ENCODE data around the gene CPD. TPM values are rescaled to one million over a fixed set of nuclear protein-coding genes. Genes with fewer than 3 reads are reported as not detected.

Gene CPD
- total and polyA plus RNA-seq, 2 of the 13 experiments (the other 11 are each of a cell fraction or from before 2014, with no cell fraction given), result 46.1 to 72.3 TPM

DNA sequence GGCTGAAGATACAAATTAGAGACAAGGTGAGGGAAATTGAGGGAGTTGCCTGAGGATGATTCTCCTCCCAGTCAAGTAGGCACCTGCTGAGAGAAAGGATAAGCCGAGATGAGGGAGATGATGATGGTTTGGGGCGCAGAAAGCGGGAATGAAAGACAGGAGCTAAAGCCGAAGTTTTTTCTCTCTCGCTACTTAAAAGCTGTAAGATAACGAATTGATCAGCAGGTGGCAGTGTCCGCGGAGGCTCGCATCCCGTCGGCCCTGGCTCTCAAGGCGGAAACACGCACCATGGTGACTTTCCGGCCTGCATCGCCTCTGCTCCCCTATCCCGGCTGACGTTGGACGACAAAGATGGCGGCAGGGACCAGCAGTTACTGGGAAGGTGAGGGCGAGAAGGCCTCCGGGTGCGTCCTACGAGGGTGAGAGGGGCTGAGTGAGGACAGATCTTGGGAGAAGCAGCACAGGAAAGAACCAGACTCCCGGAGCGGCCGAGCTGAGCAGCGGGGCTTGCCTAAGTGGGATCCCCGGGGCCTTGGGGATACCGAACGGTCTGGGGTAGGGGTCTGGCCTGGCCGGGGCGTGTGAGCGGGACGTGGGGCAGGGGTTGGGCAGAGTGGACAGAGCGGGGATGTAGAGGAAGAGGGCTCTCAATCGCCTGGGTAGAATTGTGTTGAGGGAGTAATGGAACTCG lies 98.5 kb downstream of the CPD start, which contains the start of gene GOSR1 (continued):
- no peak for TF ChIP-seq ZBTB40 (IDR thresholded peaks at IDR 0.05)
- peak; percentile 81 for TF ChIP-seq ZBTB40 (CRISPR knock-in tag; IDR thresholded peaks at IDR 0.05)
- TF ChIP-seq CERS6 (CRISPR knock-in tag; IDR thresholded peaks at IDR 0.05), result no peak
- TF ChIP-seq ARNTL (CRISPR knock-in tag; IDR thresholded peaks at IDR 0.05), result no peak
- TF ChIP-seq, protein P1, sequence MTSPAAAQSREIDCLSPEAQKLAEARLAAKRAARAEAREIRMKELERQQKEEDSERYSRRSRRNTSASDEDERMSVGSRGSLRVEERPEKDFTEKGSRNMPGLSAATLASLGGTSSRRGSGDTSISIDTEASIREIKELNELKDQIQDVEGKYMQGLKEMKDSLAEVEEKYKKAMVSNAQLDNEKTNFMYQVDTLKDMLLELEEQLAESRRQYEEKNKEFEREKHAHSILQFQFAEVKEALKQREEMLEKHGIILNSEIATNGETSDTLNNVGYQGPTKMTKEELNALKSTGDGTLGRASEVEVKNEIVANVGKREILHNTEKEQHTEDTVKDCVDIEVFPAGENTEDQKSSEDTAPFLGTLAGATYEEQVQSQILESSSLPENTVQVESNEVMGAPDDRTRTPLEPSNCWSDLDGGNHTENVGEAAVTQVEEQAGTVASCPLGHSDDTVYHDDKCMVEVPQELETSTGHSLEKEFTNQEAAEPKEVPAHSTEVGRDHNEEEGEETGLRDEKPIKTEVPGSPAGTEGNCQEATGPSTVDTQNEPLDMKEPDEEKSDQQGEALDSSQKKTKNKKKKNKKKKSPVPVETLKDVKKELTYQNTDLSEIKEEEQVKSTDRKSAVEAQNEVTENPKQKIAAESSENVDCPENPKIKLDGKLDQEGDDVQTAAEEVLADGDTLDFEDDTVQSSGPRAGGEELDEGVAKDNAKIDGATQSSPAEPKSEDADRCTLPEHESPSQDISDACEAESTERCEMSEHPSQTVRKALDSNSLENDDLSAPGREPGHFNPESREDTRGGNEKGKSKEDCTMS (CRISPR knock-in tag; conservative IDR thresholded peaks at IDR 0.05), result no peak
- peak; percentile 80; the same call in 1 of the 2 replicates for TF ChIP-seq CAMTA2 (CRISPR knock-in tag; IDR thresholded peaks at IDR 0.05; ENCODE audit: borderline replicate concordance)
- TF ChIP-seq ZNF280B (CRISPR knock-in tag; IDR thresholded peaks at IDR 0.05; ENCODE audit: borderline replicate concordance), result peak; percentile 82
- peak; percentile 98 for TF ChIP-seq THAP9 (CRISPR knock-in tag; IDR thresholded peaks at IDR 0.05; ENCODE audit: borderline replicate concordance)
- TF ChIP-seq ASH2L (IDR thresholded peaks at IDR 0.05; ENCODE audit: insufficient read length, low read depth, low read length), result peak; percentile 93
